Glutamatergic neuron (in vitro differentiated cells): ENCODE data around the gene GARNL3. TPM values are rescaled to one million over a fixed set of nuclear protein-coding genes. Genes with fewer than 3 reads are reported as not detected.

Experiments used
- DNase-seq: peaks from one replicate; pipeline ENCODE4 v3.0.0; 2022
- H3K27ac Mint-ChIP-seq: one replicate; pipeline ENCODE4 v1.8.0; 2020; ENCODE audit warnings: mild to moderate bottlenecking, mixed read lengths, inconsistent platforms; ENCODE audit not compliant: unreplicated experiment
- H3K27me3 Mint-ChIP-seq: one replicate; pipeline ENCODE4 v1.8.0; 2020; ENCODE audit warnings: mild to moderate bottlenecking, moderate library complexity, mixed read lengths, inconsistent platforms; ENCODE audit not compliant: unreplicated experiment
- H3K36me3 Mint-ChIP-seq: one replicate; pipeline ENCODE4 v1.8.0; 2020; ENCODE audit warnings: mild to moderate bottlenecking, mixed read lengths, inconsistent platforms; ENCODE audit not compliant: unreplicated experiment
- H3K4me1 Mint-ChIP-seq: one replicate; pipeline ENCODE4 v1.8.0; 2020; ENCODE audit warnings: mild to moderate bottlenecking, low read depth, mixed read lengths, inconsistent platforms; ENCODE audit not compliant: unreplicated experiment
- H3K4me3 Mint-ChIP-seq: one replicate; pipeline ENCODE4 v1.8.0; 2020; ENCODE audit warnings: mild to moderate bottlenecking, mixed read lengths, inconsistent platforms; ENCODE audit not compliant: unreplicated experiment
- H3K9me3 Mint-ChIP-seq: one replicate; pipeline ENCODE4 v1.8.0; 2020; ENCODE audit warnings: mild to moderate bottlenecking, moderate library complexity, mixed read lengths, inconsistent platforms; ENCODE audit not compliant: unreplicated experiment
- CTCF ChIP-seq: fragments of 200-600 bp; sonication (generic); IDR thresholded peaks from one replicate; pipeline ENCODE4 v1.5.0; 2021; ENCODE audit not compliant: partially characterized antibody, unreplicated experiment
- total RNA-seq: library from RNA; stranded (reverse); fragmentation: NEBNext Ultra II Directional; extraction: Animal tissue kit (Norgen Biotek cat#: 25700); gene quantifications from one replicate; pipeline ENCODE4 v1.2.1, GENCODE V29; 2021; ENCODE audit not compliant: unreplicated experiment

The GARNL3 gene
- total RNA-seq, 1 donor from 2014 or later: 14.7 TPM

GRCh38 chr9:127218818-127219217 is 45.8 kb upstream of the GARNL3 start:
- DNase-seq: no peak
- peaks cover 12% of the 10 kb centered on the region for H3K27me3 Mint-ChIP-seq
- TF ChIP-seq CTCF: no peak
- H3K9me3 Mint-ChIP-seq: peaks cover 9% of the 10 kb centered on the region
- no peak overlapping the region for H3K27ac Mint-ChIP-seq
- no peaks in the 10 kb centered on the region for H3K4me1 Mint-ChIP-seq
- H3K4me3 Mint-ChIP-seq: no peak overlapping the region
- no peaks in the 10 kb centered on the region for H3K36me3 Mint-ChIP-seq

- TF ChIP-seq CTCF: no peak
- Mint-ChIP-seq H3K27me3 (peaks cover 16% of the 10 kb centered on the region), H3K27ac (no peak overlapping the region), H3K4me1 (no peaks in the 10 kb centered on the region), H3K9me3 (peaks cover 11% of the 10 kb centered on the region), H3K36me3 (no peaks in the 10 kb centered on the region), H3K4me3 (no peak overlapping the region)
- no peak for DNase-seq
These were observed 45.1 kb upstream of the GARNL3 start for GRCh38 chr9:127219520-127219919.

GRCh38 chr9:127221695-127222094 is 42.9 kb upstream of the GARNL3 start:
- H3K9me3 Mint-ChIP-seq: peaks cover 9% of the 10 kb centered on the region
- H3K27me3 Mint-ChIP-seq: peaks cover 20% of the 10 kb centered on the region
- no peaks in the 10 kb centered on the region for H3K4me1 Mint-ChIP-seq
- no peak overlapping the region for H3K27ac Mint-ChIP-seq
- no peaks in the 10 kb centered on the region for H3K36me3 Mint-ChIP-seq
- no peak for TF ChIP-seq CTCF
- no peak overlapping the region for H3K4me3 Mint-ChIP-seq
- DNase-seq: no peak

GRCh38 chr9:127222388-127223095 is 42.0 kb upstream of the GARNL3 start:
- H3K36me3 Mint-ChIP-seq: no peaks in the 10 kb centered on the region
- no peak for TF ChIP-seq CTCF
- no peak overlapping the region for H3K27ac Mint-ChIP-seq
- peaks cover 20% of the 10 kb centered on the region for H3K27me3 Mint-ChIP-seq
- no peak for DNase-seq
- H3K9me3 Mint-ChIP-seq: peaks cover 9% of the 10 kb centered on the region
- H3K4me3 Mint-ChIP-seq: no peak overlapping the region
- no peaks in the 10 kb centered on the region for H3K4me1 Mint-ChIP-seq

- H3K36me3 Mint-ChIP-seq: no peaks in the 10 kb centered on the region
- no peak overlapping the region for H3K27ac Mint-ChIP-seq
- H3K4me3 Mint-ChIP-seq: no peak overlapping the region
- no peaks in the 10 kb centered on the region for H3K4me1 Mint-ChIP-seq
- no peak for DNase-seq
- no peak for TF ChIP-seq CTCF
- H3K9me3 Mint-ChIP-seq: peaks cover 9% of the 10 kb centered on the region
- peaks cover 20% of the 10 kb centered on the region for H3K27me3 Mint-ChIP-seq
These were observed 41.3 kb upstream of the GARNL3 start for GRCh38 chr9:127223266-127223665.
